Esophagus squamous epithelium (tissue), 4 donors: ENCODE results near the gene S100A3.

Experiments
- POLR2A ChIP-seq, 4 donors: fragments of 450-650 bp; IDR thresholded peaks; one replicate each; pipeline ENCODE4 v1.6.1; 2017; ENCODE audit warnings: antibody characterized with exemption in 4 of 4, mild to moderate bottlenecking in 4 of 4, moderate library complexity in 3 of 4
- TF ChIP-seq, protein P1 (sequence below), 6 experiments: fragments of 450-650 bp in 4 of 6; fragments of 200-600 bp in 2 of 6; sonication (generic) in 2 of 6; IDR thresholded peaks; one replicate each; pipeline ENCODE4 v1.5.1; 2016 to 2019; ENCODE audit warnings: antibody characterized with exemption in 6 of 6, mild to moderate bottlenecking in 4 of 6, moderate library complexity in 4 of 6

DNA sequence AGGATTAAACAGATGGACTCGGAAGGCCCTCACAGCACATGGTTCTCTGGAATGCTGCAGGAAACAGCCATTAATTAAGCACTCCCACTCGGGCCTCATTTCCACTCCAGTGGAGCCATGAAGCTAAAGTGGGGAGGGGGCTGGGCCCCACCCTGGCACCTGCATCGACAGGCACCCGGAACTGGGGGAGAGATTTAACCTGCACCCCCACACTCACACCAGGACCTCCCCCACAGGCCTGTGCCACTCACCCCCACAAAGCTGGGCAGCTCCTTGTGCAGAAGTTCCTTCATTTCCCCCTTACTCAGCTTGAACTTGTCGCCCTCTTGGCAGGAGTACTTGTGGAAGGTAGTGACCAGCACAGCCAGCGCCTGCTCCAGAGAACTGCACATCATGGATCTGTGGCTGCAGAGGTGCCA is 14.4 kb upstream of the S100A3 start:
- TF ChIP-seq, protein P1, sequence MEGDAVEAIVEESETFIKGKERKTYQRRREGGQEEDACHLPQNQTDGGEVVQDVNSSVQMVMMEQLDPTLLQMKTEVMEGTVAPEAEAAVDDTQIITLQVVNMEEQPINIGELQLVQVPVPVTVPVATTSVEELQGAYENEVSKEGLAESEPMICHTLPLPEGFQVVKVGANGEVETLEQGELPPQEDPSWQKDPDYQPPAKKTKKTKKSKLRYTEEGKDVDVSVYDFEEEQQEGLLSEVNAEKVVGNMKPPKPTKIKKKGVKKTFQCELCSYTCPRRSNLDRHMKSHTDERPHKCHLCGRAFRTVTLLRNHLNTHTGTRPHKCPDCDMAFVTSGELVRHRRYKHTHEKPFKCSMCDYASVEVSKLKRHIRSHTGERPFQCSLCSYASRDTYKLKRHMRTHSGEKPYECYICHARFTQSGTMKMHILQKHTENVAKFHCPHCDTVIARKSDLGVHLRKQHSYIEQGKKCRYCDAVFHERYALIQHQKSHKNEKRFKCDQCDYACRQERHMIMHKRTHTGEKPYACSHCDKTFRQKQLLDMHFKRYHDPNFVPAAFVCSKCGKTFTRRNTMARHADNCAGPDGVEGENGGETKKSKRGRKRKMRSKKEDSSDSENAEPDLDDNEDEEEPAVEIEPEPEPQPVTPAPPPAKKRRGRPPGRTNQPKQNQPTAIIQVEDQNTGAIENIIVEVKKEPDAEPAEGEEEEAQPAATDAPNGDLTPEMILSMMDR (IDR thresholded peaks at IDR 0.05): no peak
- no peak for TF ChIP-seq POLR2A (IDR thresholded peaks at IDR 0.05)
